Activated CD8-positive, alpha-beta T cell treated with anti-CD3 and anti-CD28 coated beads, Interleukin-2, amount 10 ng/mL, durations not matched to agents 7 days and 5 days (primary cell): ENCODE results near the gene WWP2. TPM values are rescaled to one million over a fixed set of nuclear protein-coding genes. Genes with fewer than 3 reads are reported as not detected.
"Not testable (repeated sequence)": the region's sequence is repeated elsewhere in the genome, so short reads cannot be mapped to it uniquely, and the experiment has no call there.

ENCODE experiments used
- ATAC-seq: fragments of 150-1000 bp; cut with Tn5 transposase; one replicate; pipeline ENCODE4 v1.10.0; 2021; ENCODE audit warnings: moderate library complexity
- CTCF ChIA-PET: fragments of 350-600 bp; sonication (Branson Sonifier 250); formaldehyde crosslinking; loops from one replicate; lab custom pipeline; 2021; ENCODE audit warnings: antibody characterized with exemption; lab: Charles Lee
- POLR2A ChIA-PET: fragments of 350-600 bp; sonication (Branson Sonifier 250); formaldehyde crosslinking; loops from one replicate; lab custom pipeline; 2021; ENCODE audit warnings: antibody characterized with exemption; lab: Charles Lee
- DNase-seq: peaks from one replicate; pipeline ENCODE4 v3.0.0-alpha.2; 2020
- H3K27ac Mint-ChIP-seq: one replicate; pipeline ENCODE4 v1.8.0; 2021; ENCODE audit warnings: mild to moderate bottlenecking, mixed read lengths
- H3K27me3 Mint-ChIP-seq: one replicate; pipeline ENCODE4 v1.8.0; 2021; ENCODE audit warnings: low read depth, mixed read lengths
- H3K36me3 Mint-ChIP-seq: one replicate; pipeline ENCODE4 v1.8.0; 2021; ENCODE audit warnings: low read depth, mixed read lengths
- H3K4me1 Mint-ChIP-seq: one replicate; pipeline ENCODE4 v1.8.0; 2021; ENCODE audit warnings: low read depth, mixed read lengths
- H3K4me3 Mint-ChIP-seq: one replicate; pipeline ENCODE4 v1.8.0; 2021; ENCODE audit warnings: mild to moderate bottlenecking, mixed read lengths
- H3K9me3 Mint-ChIP-seq: one replicate; pipeline ENCODE4 v1.8.0; 2022; ENCODE audit warnings: mixed read lengths; ENCODE audit not compliant: insufficient read depth
- total RNA-seq, 2 experiments: library from RNA; stranded (reverse); gene quantifications; one replicate each; pipeline ENCODE4 v1.2.3, GENCODE V29; 2021

WWP2 gene
- total RNA-seq, 2 experiments from 2014 or later = 60.1 to 64.5 TPM

- peaks cover 77% of the 10 kb centered on the region for H3K36me3 Mint-ChIP-seq
- POLR2A ChIA-PET = interaction anchor here (0.5 kb wide), 1 partner anchor 220 kb away, joined by 3 read pairs; no protein-coding TSS in a partner anchor
- no peak for ATAC-seq
- no peak overlapping the region for H3K4me3 Mint-ChIP-seq
- H3K27ac Mint-ChIP-seq = peak overlapping the region; percentile 0
- no peaks in the 10 kb centered on the region for H3K27me3 Mint-ChIP-seq
- no peaks in the 10 kb centered on the region for H3K9me3 Mint-ChIP-seq
- H3K4me1 Mint-ChIP-seq = peaks cover 6% of the 10 kb centered on the region
- CTCF ChIA-PET = no interaction called here
- DNase-seq = no peak
These were observed 15.0 kb upstream of the WWP2 start for GRCh38 chr16:69747115-69747514.

DNA sequence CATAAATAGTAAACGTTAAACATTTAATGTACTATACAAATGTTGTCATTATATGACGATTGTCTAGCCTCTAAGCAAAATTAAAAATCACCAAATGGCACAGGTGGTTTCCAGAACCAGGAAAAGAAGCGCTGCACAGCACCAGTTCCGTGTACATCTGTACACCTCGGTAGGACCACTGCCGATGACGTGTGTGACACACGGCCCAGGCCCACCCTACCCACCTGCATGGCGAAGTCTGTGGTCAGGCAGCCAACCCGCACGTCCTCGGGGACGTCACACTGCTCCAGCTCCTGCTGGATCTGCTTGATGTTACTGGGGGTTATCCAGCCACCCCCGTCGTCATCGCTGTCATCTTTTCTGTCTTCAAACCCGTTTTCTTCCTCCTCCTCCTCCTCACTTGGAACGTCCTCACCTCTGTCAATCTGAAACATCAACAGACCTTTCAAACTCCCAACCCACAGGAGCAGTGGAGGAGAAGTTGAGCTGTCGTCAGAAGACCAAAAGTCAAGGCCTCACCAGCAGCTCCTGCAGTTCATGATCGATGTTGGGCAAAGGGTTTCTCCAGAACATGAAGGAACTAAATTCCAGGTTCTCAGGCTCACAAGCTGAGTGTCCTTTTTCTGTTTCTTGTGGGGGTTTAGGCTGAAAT is 13.3 kb upstream of the WWP2 start:
- peaks cover 20% of the 10 kb centered on the region for H3K4me1 Mint-ChIP-seq
- H3K27ac Mint-ChIP-seq = no peak overlapping the region
- no peak overlapping the region for H3K4me3 Mint-ChIP-seq
- H3K27me3 Mint-ChIP-seq = no peaks in the 10 kb centered on the region
- H3K9me3 Mint-ChIP-seq = no peaks in the 10 kb centered on the region
- ATAC-seq (no peak), DNase-seq (no peak)
- CTCF ChIA-PET = interaction anchor here (1.3 to 1.6 kb wide), 2 partner anchors 40 to 353 kb away, joined by 4 to 5 read pairs; no protein-coding TSS in a partner anchor
- POLR2A ChIA-PET = no interaction called here
- peaks cover 71% of the 10 kb centered on the region for H3K36me3 Mint-ChIP-seq

DNA sequence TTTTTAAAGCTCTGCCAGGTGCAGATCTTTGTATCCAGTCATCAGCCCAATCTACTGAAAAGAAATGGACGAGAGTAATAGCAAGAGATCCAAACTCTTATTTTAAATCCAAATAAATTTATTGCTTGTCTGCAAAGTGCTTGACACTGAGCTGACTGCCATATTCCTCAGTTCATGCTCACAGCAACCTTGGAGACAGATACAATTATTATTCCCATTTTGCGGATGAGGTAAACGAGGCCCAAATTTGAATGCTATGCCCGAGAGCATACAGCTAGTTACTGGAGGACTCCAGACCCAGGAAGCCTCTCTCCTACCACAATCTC is 8.0 kb upstream of the WWP2 start:
- no peak for DNase-seq
- ChIA-PET POLR2A (interaction anchor here (0.6 to 2.6 kb wide), 11 partner anchors 9 to 561 kb away, joined by 3 to 35 read pairs (median 4); partner anchors contain the start of genes NQO1 and WWP2), CTCF (interaction anchor here (0.7 to 3.3 kb wide), 38 partner anchors 8 to 415 kb away, joined by 3 to 77 read pairs (median 4); partner anchors contain the start of genes COG8, NQO1 and WWP2)
- H3K36me3 Mint-ChIP-seq = peaks cover 33% of the 10 kb centered on the region
- peaks cover 30% of the 10 kb centered on the region for H3K4me1 Mint-ChIP-seq
- ATAC-seq = no peak
- H3K27me3 Mint-ChIP-seq = no peaks in the 10 kb centered on the region
- peak overlapping the region; percentile 98 for H3K27ac Mint-ChIP-seq
- no peaks in the 10 kb centered on the region for H3K9me3 Mint-ChIP-seq
- H3K4me3 Mint-ChIP-seq = peak overlapping the region; percentile 100

DNA sequence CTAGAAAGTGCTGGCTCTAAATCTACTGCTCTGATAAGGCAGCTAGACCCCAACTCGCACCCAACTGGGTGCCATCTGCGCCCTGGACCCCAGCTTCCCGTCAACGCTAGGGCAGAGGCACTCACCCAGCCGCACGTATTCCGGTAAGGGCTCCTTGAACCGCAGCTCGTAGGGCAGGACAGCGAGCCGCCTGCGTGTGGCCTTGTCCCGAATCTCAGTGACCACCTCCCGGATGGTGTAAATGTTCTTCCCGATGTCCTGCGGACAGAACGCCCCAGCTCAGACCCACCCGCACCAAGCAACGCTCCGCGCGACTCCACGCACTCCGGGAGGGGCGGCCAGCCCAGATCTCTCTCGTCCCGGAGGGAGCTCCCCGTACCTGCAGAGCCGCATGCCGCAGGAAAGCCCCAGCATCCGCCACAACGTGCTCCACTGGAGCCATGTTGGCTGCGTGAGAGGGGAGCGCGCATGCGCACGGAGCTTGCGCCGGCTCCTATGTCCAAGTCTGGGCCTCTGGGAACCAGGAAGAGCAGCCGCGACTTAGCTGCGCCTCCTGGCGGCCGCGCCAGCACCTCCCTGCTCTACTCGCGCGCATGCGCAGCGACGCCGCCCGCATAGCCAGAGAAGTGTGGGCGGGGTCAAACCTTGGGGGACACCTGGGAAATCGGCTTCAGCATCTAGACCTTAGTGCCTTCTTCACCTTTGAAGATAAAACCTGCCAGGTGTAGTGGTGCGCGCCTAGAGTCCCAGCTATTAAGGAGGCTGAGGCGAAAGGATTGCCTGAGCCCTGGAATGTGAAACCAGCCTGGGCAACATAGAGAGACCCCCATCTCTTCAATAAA is 7.4 kb upstream of the WWP2 start, which contains the start of gene NOB1:
Gene NOB1, minus strand, starts transcription at position 458 of the 842 bp plus-strand sequence. Its CDS starts 16 bp downstream, at position 442.
- Mint-ChIP-seq H3K36me3 (peaks cover 29% of the 10 kb centered on the region), H3K27me3 (no peaks in the 10 kb centered on the region), H3K9me3 (no peaks in the 10 kb centered on the region), H3K4me3 (peak within 1 kb of the TSS; percentile 100), H3K27ac (peak within 1 kb of the TSS; percentile 98), H3K4me1 (peaks cover 30% of the 10 kb centered on the region)
- CTCF ChIA-PET = interaction anchor here (0.7 to 3.3 kb wide), 41 partner anchors 8 to 416 kb away, joined by 3 to 77 read pairs (median 4); partner anchors contain the start of genes COG8, NQO1 and WWP2
- POLR2A ChIA-PET = interaction anchor here (0.6 to 2.6 kb wide), 15 partner anchors 8 to 561 kb away, joined by 3 to 35 read pairs (median 3); partner anchors contain the start of genes NQO1 and WWP2
- ATAC-seq (peak; percentile 99), DNase-seq (peak; percentile 97)

- H3K4me1 Mint-ChIP-seq = peaks cover 36% of the 10 kb centered on the region
- no peaks in the 10 kb centered on the region for H3K27me3 Mint-ChIP-seq
- POLR2A ChIA-PET = no interaction called here
- CTCF ChIA-PET = interaction anchor here (0.8 to 0.9 kb wide), 2 partner anchors 47 to 361 kb away, joined by 3 to 4 read pairs; no protein-coding TSS in a partner anchor
- H3K9me3 Mint-ChIP-seq = no peaks in the 10 kb centered on the region
- H3K36me3 Mint-ChIP-seq = peaks cover 19% of the 10 kb centered on the region
- no peak overlapping the region for H3K27ac Mint-ChIP-seq
- H3K4me3 Mint-ChIP-seq = no peak overlapping the region
- no peak for ATAC-seq
- DNase-seq = no peak
These were observed 5.4 kb upstream of the WWP2 start for GRCh38 chr16:69756705-69757104.

- H3K4me1 Mint-ChIP-seq = peaks cover 35% of the 10 kb centered on the region
- CTCF ChIA-PET = interaction anchor here (0.9 kb wide), 1 partner anchor 48 kb away, joined by 4 read pairs; no protein-coding TSS in a partner anchor
- POLR2A ChIA-PET, ATAC-seq, H3K4me3 Mint-ChIP-seq, H3K27ac Mint-ChIP-seq, H3K9me3 Mint-ChIP-seq, H3K27me3 Mint-ChIP-seq, DNase-seq: not testable (repeated sequence)
- peaks cover 16% of the 10 kb centered on the region for H3K36me3 Mint-ChIP-seq
These were observed 4.8 kb upstream of the WWP2 start for GRCh38 chr16:69757375-69757774.

- H3K27me3 Mint-ChIP-seq = no peaks in the 10 kb centered on the region
- H3K4me3 Mint-ChIP-seq = peak overlapping the region; percentile 76
- POLR2A ChIA-PET = interaction anchor here (0.7 to 3.6 kb wide), 9 partner anchors 9 to 423 kb away, joined by 3 to 27 read pairs (median 3); partner anchors contain the start of genes NIP7, NOB1 and NQO1
- H3K27ac Mint-ChIP-seq = peak overlapping the region; percentile 96
- no peaks in the 10 kb centered on the region for H3K9me3 Mint-ChIP-seq
- CTCF ChIA-PET = interaction anchor here (0.9 to 3.6 kb wide), 6 partner anchors 9 to 367 kb away, joined by 3 to 29 read pairs (median 5); partner anchors contain the start of gene NOB1
- DNase-seq (peak; percentile 40), ATAC-seq (peak; percentile 36)
- peaks cover 37% of the 10 kb centered on the region for H3K4me1 Mint-ChIP-seq
- H3K36me3 Mint-ChIP-seq = peaks cover 10% of the 10 kb centered on the region
These were observed 874 bp downstream of the WWP2 start for GRCh38 chr16:69762814-69763598.

DNA sequence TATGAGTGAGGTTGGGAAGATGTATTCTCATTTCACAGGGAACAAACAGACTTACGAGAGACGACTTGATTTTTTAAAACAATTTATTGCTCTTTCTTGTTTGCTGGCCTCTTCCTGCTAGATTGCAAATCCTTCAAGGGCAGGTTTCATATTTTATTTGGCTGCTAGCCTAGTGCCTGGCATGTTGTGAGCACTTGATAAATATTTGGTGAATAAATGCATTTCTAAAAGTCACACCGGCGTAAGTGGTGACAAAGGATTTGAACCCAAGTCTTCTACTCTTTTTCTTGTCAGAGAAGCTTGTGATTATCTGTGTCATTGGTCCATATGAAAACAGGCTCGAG is 1.4 kb downstream of the WWP2 start:
- ATAC-seq (no peak), DNase-seq (no peak)
- Mint-ChIP-seq H3K27me3 (no peaks in the 10 kb centered on the region), H3K4me1 (peaks cover 37% of the 10 kb centered on the region), H3K36me3 (peaks cover 10% of the 10 kb centered on the region), H3K27ac (peak overlapping the region; percentile 96), H3K4me3 (peak overlapping the region; percentile 76), H3K9me3 (no peaks in the 10 kb centered on the region)
- CTCF ChIA-PET = interaction anchor here (0.9 to 3.6 kb wide), 5 partner anchors 9 to 367 kb away, joined by 3 to 29 read pairs (median 5); partner anchors contain the start of gene NOB1
- POLR2A ChIA-PET = interaction anchor here (1.0 to 3.6 kb wide), 4 partner anchors 10 to 197 kb away, joined by 3 to 27 read pairs (median 10); partner anchors contain the start of genes NOB1 and NQO1

GRCh38 chr16:69767459-69768229 is 5.5 kb downstream of the WWP2 start:
- no peaks in the 10 kb centered on the region for H3K27me3 Mint-ChIP-seq
- H3K4me3 Mint-ChIP-seq = no peak overlapping the region
- no peaks in the 10 kb centered on the region for H3K9me3 Mint-ChIP-seq
- ChIA-PET POLR2A (no interaction called here), CTCF (interaction anchor here (1.6 kb wide), 1 partner anchor 14 kb away, joined by 7 read pairs; the partner anchor contains the start of gene NOB1)
- ATAC-seq = no peak
- no peak overlapping the region for H3K27ac Mint-ChIP-seq
- H3K36me3 Mint-ChIP-seq = peaks cover 8% of the 10 kb centered on the region
- DNase-seq = no peak
- H3K4me1 Mint-ChIP-seq = peaks cover 37% of the 10 kb centered on the region

DNA sequence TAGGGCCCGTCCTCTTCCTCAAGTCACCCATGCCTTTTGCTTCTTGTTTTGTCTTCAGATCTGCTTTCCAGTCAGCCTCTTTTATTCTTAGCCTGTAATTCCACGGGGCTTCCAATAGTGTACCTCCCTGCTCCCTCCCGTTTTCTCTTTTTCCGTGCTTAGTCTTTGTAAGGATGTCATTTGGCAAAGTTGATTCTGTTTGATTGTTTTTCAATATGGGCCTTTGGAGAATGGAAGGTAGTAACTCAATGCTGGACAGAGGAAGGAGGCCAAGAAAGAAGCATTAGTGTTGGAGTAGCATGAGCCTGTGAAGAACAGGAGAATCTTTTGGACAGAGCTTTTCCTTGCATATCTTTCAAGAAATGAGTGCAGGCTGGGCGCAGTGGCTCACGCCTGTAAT is 6.5 kb downstream of the WWP2 start:
- no peak for DNase-seq
- Mint-ChIP-seq H3K4me3 (no peak overlapping the region), H3K27ac (no peak overlapping the region), H3K9me3 (no peaks in the 10 kb centered on the region), H3K27me3 (no peaks in the 10 kb centered on the region), H3K4me1 (peaks cover 35% of the 10 kb centered on the region), H3K36me3 (peaks cover 8% of the 10 kb centered on the region)
- ATAC-seq = no peak
- POLR2A ChIA-PET = no interaction called here
- CTCF ChIA-PET = no interaction called here
